HG03378 (cell line): Measurements from ENCODE around the gene SLC12A7.
"Not testable (repeated sequence)": the region's sequence is repeated elsewhere in the genome, so short reads cannot be mapped to it uniquely, and the experiment has no call there.

ENCODE experiments used
- ATAC-seq: cut with Tn5 transposase; IDR thresholded peaks from one replicate; pipeline ENCODE4 v1.9.1; 2021; ENCODE audit warnings: mild to moderate bottlenecking, moderate library complexity; ENCODE audit not compliant: unreplicated experiment

The SLC12A7 gene

DNA sequence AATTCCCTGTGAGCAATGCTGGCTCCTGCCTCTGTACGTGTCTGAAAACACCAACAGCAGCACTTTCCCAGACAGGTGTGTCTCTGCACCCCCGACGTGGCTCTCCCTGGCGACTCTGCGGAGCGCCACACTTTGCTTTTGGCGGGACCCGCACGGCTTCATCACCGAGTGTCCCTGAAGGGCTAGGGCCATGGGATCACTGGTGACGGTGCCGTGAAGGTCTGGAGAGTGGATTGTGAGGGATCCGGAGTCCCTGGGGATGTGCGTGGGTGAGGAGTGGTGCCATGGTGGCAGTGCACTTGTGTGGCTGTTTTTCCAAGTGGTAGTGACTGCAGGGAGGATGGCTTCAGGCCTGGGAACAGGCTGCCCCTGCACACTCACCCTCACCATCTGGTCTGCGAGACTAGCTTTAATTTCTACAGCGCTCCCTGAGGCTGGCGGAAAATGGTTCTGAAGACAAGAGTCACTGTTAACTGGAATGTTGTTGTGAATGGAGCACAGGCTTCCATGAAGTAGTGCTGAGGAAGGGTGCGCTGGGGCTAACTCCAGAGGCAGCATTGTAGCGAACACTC is 100.0 kb downstream of the SLC12A7 start:
- ATAC-seq: no peak

DNA sequence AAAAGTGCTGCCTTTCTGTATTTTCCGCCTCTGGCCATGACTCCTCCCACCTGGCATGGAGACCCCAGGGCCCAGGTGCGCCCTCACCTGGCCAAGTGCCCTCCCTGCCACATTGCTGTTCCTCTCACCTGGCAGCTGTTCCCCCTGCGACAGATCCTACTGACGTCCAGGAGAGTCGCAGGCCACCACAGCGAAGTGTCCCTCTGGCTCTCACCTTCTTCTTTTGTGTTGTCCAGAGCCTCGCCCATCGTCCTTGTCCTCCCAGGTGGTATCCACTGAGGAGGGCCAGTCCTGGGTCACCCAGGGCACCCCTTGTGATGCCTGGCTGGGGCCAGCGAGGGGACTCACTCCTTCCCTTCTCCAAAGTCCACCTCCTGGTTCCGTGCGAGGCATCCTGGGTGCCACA is 100.6 kb downstream of the SLC12A7 start:
- no peak for ATAC-seq

DNA sequence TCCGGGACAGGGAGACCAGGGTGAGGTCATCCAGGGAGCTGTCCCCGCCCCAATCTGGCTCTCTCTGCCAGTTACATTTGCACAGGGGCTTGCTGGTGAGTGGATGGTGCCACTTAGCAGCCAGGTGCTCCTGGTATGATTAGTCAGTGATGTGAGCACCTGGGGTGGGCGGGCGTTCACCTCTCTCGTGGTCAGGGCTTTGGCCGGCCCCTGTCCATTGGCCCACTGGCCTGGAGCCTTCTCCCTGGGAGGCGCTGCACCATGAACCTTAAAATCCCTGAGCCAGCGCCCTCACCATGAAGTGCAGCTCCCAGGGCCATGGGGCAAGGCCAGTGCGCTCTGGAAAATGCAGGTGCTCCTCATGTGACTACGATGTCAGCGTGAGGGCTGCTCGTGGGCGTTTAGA is 101.2 kb downstream of the SLC12A7 start:
- no peak for ATAC-seq

DNA sequence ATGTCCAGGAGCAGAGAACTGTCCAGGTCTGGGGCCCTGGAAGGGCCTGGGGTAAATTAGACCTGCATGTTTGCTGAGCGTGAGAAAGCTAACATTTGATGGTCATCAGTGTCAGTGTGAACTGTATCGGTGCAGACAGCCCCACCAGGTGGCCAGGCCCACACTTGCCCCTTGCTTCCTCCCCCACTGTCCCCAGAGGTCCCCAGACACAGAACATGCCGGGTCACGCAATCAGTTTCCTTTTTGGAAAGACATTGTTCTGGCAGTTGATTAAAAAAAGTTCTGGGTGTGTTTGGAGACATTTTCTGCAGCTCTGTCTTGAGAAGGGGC is 101.7 kb downstream of the SLC12A7 start:
- no peak for ATAC-seq

DNA sequence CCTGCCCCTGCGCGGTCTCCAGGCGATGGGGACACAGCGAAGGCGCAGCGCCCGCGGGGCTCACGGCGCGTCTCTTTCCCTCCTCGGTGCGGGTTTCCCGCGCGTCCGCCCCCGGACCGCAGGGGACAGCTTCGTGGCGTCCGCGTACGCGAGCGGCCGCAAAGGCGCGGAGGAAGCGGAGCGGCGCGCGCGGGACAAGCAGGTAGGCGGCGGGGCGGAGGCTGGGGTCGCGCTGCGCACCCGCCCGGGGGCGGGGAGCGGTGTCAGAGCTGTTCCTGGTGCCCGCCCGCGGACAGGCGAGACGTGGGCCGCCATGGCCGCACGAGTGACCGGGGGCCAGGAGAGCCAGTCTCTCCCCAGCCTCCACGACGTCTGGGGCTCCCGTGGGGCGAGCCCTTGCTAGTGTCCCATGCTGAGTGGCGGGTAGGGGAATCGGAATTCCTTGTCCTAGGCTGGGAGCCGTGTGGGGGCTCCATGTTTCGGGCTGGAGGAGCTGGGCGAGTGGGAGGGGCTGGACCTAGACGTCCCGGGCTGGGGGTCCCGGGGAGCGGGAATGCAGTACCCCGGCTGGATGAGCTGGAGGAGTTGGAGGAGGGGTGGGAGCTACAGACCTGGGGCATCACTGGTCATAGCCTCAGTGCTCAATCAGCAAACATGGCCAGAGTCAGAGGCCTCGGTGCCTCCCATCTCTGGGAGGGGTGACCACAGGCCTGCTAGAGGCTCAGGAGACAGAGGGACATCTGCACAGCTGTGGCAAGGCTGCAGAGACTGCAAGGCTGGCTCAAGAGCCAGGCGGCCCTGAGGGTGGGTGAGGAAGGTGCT is 102.3 kb downstream of the SLC12A7 start:
- no peak for ATAC-seq

DNA sequence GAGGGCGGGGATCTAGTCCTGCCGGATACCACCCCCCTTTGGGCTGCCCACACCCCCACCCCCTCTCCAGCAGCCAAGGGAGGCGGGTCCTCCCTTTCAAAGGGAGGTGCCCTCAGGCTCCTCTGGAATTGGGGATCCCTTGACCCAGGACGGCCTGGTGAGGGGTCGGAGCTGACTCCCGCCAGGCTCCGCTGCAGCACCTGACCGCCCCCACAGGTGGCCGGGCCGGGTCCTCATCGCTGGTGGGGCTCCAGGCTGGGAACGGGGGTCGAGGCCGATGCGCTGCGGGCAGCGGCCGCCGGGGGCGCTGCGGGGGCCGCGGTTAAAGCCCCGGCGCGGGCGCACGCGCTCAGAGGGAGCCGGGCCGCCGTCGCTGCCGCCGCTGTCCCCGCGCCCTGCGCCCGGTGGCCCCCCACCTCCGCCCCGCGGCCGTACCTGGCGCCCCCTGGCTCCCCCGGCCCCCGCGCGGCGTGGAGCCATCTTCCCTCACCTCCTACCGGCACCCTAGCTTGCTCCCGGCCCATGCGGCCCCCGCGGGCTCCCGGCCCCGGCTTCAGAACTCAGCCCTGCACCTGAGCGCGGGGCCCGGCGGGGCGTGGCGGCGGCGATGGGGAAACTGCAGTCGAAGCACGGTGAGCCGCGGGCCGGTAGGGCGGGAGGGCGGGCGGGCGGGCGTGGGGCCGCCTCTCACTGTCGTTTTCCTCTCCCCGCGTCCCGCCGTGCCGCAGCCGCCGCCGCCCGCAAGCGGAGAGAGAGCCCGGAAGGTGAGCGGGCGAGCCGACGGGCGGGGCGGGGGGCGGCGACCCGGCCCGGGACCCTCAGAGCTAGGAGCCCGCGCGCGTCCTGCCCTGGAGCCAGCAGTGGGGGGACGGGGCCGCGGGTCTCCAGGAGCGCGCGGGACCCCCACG is 103.2 kb downstream of the SLC12A7 start, which contains the start of gene NKD2:
NKD2 (plus strand) TSS at position 352 of the 908 bp plus-strand sequence; CDS start at position 608, 256 bp downstream.
- no peak for ATAC-seq

DNA sequence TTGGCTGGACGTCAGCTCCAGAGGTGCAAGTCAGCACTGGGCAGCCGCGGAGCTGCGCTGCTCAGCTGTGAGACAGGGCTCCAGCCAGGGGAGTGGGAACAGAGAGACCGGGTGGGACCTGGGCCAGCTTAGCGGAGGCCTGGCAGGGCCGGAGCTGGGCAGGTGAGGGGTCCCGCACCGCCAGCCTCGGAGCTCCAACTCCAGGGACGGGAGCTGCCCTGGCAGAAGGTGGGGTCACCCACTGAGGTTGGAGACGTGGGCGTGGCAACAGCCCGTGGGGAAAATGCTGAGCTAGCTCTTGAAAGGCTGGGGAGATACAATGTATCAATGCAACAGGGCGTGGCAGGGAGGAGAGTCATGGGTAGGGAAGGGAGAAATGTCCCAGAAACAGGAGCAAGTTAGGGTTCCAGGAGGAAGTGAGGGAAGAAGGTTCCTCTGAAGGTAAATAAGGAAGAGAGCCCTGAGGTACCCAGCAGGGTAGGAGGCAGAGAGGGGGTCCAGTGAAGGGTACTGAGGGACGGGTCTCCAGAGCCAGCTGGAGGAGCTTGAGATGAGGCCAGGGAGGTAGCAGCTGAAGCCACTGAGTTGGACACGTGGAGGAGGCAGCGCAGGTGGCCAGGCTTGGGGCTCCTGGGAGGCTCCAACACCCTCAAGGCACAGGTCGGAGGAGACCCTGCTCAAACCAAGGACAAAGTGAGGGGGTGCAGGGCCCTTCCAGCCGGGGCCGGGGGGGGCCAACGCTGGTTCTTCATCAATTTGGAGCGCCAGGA is 104.0 kb downstream of the SLC12A7 start:
- ATAC-seq: no peak

DNA sequence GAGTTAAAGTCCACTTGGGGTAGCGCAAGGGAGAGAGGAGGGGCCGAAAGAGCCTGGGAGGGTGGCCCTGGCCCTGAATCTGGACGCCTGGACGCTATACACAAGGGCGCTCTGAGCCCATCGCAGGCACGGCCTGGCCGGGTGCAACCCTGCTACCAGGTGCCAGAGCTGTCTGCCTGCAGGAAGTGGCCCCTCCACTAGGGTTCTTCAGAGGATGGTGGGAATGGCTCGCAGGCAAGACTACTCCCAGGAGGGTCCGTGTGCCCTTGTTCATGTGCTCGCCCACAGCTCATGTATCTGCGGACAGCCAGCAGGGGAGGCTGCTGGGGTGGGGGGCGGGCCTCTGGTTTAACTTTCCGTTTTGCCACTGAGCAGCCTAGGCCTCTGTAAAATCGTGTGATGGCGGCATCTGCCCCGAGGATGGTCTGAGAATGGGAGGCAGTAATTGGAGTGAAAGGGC is 104.6 kb downstream of the SLC12A7 start:
- ATAC-seq: no peak

DNA sequence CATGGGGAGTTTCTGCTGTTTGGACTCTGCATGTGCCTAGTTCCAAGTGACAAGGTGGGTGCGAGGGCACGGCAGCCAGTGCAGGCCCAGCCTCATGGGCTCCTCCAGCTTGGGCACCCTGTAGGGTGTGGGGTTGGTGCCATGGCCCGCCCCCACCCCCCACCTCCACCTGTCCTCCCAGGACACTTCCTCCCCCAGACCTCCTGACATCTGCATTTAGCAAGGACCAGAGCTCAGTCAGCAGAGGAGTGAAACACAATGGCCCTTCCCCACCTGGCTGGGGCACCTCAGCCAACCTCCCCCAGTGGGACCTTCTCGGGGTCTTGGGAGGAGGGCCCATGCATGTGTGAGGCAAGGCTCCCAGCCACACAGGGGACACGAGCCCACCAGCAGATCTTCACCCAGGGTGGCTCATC is 105.2 kb downstream of the SLC12A7 start:
- no peak for ATAC-seq

DNA sequence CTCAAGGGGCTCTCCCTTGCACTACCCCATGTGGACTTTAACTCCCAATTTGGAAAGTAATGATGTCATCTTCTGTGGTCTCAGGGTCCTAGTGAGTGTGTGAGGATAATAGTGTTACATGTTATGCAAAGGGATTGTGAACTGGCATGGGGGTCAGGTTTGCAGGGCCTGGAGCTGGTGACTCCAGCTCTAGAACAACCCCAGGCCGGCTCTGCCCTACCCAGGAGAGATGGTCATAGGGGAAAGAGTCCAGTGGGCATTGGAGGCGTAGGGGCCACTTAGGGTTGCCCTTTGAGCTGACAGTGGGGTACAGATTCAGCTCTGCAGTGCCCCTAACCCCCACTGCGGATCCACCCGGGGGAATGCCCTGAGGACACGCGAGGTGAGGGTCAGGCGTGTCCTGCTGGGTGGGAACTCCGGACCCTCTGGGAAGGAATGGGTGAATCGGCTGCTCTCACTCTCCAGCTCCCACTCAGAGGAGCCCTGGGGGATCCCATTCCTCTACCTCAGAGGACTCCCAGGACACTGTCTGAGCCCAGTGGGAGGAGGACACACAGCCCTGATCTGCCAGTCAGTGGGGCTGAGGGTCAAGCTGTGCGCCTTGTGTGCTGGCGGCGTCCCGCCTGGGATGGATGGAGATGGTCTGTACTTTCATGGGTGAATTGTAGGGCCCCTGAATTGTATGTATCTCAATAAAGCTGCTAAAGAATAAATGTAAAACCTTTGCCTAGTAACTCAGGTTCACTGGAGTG is 105.8 kb downstream of the SLC12A7 start:
- no peak for ATAC-seq

DNA sequence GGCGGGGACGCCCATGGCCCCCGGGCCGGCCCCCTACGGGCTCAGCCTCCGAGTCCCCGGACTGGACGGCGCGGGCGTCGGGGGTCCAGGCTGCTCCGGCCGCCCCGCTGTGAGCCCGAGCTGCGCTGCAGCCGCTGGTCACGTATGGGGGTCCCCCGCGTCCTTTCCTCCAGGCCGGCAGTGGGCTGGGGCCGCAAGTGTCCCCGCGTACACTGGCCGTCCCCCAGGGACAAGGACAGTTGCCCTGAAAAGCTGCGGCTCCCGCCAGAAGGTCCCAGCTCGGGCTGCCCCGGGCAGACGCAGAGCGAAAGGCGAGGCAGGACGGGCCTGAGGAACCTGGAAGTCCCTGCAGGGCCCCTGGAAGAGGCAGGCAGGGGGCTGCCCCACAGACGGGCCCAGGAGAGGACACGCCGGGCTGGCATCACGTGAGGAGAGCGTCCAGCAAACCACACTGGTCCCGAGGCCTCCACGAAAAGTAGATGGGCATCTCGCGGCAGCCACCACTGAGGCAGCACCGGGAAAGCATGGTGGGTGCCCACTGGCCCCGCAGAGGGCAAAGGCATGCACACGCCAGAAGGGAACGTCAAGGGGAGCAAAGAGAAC is 106.5 kb downstream of the SLC12A7 start:
- no peak for ATAC-seq

DNA sequence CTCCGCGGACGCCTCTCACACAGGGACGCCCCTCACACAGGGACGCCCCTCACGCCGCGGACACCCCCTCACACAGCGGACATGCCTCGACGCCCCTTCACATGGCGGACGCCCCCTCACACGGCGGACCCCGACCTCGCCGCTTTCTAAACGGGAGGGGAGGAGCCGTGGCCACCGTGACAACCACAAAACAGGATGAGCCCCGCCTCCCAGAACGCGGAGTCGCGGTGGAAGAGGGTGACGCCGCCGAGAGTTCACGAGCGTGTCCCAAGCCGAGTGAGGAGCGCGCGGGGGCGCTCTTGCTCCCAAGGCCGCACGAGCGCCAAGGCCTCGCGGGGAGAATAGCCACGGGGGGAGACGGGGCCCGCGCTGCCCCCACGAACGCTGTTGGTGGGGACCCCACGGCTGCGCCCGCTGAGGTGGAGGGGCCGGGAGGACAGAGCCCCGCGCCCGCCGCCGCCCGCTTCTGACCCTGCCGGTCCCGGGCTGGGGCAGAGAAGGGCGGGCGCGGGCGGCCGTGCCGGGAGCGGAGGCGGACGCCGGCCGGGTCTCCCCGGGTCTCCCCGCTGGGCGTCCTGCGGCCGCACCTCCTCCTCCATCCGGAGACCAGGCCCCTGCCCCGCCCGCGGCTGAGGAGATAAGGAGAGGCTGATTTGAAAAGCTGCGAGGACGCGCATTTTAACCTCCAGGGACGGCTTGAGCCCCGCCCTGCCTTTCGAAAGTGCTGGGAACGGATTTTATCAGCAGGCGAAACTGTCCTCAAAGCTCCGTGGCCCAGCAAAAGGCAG is 107.2 kb downstream of the SLC12A7 start:
- ATAC-seq: no peak

DNA sequence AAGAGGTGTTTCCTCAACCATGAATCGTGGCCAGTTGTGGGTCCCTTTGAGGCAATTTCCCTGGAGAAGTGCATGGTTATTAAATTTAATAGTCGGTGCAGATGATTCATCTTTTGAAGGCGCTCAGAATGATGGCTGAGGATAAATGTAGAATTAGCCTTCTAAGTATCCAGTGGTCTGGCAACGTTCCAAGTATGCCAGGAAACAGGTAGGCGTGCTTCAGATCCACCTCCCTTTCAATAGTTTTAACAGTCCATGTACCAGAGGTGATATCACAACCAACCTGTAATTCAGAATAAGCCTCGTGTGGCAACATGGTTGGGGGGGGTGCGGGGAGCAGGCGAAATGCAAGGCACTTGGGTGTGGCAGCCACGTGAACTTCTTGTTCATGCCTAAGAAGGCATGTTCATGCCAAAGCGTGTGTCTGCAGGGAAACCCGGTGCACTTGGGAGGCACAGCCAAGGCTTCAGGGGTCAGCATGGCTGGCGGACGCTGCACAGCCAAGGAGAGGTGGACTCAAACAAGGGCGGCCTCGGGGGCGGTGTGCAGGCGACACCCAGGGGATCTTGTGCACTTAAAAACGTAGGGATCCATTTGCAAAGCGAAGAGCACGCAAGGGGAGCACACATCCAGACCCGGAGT is 108.4 kb downstream of the SLC12A7 start:
- ATAC-seq: no peak

DNA sequence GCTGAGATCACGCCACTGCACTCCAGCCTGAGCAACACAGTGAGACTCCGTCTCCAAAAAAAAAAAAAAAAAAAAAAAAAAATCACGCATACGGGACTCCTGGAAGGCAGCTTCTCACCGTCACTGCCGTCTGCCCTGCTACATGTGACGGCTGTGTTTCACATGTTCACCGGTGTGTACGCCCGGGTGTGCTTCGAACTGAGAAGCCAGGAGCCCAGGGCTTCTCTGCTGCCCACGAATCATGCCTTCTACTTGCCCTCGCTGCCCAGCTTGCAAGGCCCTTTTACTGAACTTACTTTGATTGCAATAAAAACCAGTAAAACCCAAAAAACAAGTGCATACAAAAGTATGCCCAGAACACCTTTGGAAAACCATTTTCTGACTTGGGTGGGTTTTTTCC is 109.0 kb downstream of the SLC12A7 start:
- ATAC-seq: no peak

DNA sequence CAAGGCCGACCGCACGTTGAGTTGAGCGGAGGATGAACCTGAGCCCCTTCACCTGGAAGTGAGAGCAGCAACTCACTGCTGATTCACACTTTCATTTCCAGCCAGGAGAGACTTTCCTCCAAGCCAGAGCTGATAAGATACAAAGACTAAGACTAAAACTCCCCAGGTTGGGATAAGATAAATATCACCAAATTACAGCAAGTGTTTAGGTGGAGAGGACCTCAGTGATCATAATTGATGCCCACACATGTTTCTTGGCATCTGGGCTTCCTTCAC is 109.7 kb downstream of the SLC12A7 start:
- ATAC-seq: no peak

DNA sequence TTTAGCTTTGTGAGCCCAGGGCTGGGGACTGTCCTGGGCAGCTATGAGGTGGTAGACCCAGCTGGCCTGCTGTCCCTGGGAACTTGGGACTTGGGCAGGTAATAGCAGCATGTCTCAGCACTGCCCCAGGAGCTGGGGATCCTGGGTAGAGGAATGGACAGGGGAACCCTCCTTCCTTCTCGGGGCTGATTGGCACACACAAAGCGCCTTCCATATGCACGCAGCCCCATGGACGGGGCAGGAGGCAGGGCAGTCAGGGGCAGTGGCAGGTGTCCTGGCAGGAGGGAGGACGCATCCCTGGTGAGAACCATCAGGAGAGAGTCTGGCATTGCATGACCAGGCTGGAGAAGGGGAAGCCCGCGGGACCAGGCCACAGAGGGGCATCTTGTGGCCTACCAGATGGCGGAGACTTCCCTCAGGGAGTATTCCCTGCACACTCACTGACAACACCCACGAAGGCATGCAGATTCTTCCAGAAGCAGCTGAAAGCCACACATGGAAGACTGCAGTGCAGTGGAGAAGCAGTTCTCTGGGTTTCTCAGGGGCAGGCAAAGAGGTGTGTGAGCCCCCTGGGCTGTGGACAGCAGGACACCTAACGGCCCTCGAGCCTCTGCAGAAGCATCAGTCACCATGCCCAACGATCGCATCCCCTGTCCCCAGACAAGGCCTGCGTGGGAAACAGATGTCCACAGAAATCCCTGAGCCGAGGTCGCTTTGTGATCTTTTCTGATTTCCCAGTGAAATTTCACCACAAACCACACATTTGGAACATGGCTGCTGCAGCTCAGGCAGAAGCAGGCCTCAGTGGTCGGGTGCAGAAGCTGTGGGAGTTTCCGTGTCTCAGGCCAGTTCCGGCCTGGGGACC is 110.2 kb downstream of the SLC12A7 start:
- ATAC-seq: no peak

DNA sequence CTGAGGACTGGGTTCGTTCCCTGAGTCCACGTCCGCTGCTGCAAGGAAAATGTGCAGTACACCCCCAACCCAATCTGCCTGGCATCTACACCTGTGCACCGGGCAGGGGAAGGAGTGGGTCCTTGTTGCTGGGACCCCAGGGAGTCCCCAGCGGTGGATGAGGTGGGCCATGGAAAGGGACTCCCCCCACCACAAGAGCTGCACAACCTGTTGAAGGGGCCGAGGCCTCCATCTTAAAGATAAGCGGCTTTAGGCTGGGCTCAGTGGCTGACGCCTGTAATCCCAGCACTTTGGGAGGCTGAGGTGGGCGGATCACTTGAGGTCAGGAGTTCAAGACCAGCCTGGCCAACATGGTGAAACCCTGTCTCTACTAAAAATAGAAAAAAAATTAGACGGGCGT is 111.0 kb downstream of the SLC12A7 start:
- not testable (repeated sequence) for ATAC-seq
